PFSK-1 (cell line): ENCODE data around the gene VWF.

Experiments used
- FOXP2 ChIP-seq: optimal IDR thresholded peaks from 2 replicates; pipeline ENCODE3; 2011; ENCODE audit warnings: borderline replicate concordance, control low read depth, inconsistent platforms; ENCODE audit not compliant: insufficient read depth; ENCODE audit errors: extremely low read length, extremely low read depth
- POLR2AphosphoS5 ChIP-seq: IDR thresholded peaks from 2 replicates; pipeline ENCODE4 v1.6.1; 2012; ENCODE audit warnings: low read depth, mild to moderate bottlenecking, control low read depth, low read length, moderate library complexity
- REST ChIP-seq, 2 experiments: IDR thresholded peaks; 2 replicates each; pipeline versions ENCODE4 v1.6.1 to v1.8.0; 2011 to 2012; ENCODE audit warnings: low read depth in 2 of 2, low read length in 2 of 2, control low read depth in 1 of 2, inconsistent platforms in 1 of 2, mild to moderate bottlenecking in 1 of 2, moderate library complexity in 1 of 2; ENCODE audit not compliant: insufficient read depth in 1 of 2
- SIN3A ChIP-seq: IDR thresholded peaks from 2 replicates; pipeline ENCODE4 v1.6.1; 2012; ENCODE audit warnings: mild to moderate bottlenecking, low read length, moderate library complexity, borderline replicate concordance; ENCODE audit not compliant: insufficient read depth
- TAF1 ChIP-seq: IDR thresholded peaks from 2 replicates; pipeline ENCODE4 v1.6.1; 2012; ENCODE audit warnings: low read length, control low read depth, borderline replicate concordance; ENCODE audit not compliant: insufficient read depth

- TF ChIP-seq TAF1, result no peak
- no peak for TF ChIP-seq SIN3A
- no peak for TF ChIP-seq REST (IDR thresholded peaks at IDR 0.05; ENCODE audit: insufficient read depth in 1 of 2, low read depth in 2 of 2, low read length in 2 of 2)
- TF ChIP-seq POLR2AphosphoS5, result no peak
- peak; percentile 73 for TF ChIP-seq FOXP2
Observed at GRCh38 chr12:6161124-6161882, 36.8 kb upstream of the VWF start.
